Esophagus squamous epithelium (tissue), 4 donors: ENCODE data around the gene SH3GLB2.

Experiments used
- POLR2A ChIP-seq, 4 donors: fragments of 450-650 bp; IDR thresholded peaks; one replicate each; pipeline ENCODE4 v1.6.1; 2017; ENCODE audit warnings: antibody characterized with exemption in 4 of 4, mild to moderate bottlenecking in 4 of 4, moderate library complexity in 3 of 4
- TF ChIP-seq, protein P1 (sequence below), 6 experiments: fragments of 450-650 bp in 4 of 6; fragments of 200-600 bp in 2 of 6; sonication (generic) in 2 of 6; IDR thresholded peaks; one replicate each; pipeline ENCODE4 v1.5.1; 2016 to 2019; ENCODE audit warnings: antibody characterized with exemption in 6 of 6, mild to moderate bottlenecking in 4 of 6, moderate library complexity in 4 of 6

DNA sequence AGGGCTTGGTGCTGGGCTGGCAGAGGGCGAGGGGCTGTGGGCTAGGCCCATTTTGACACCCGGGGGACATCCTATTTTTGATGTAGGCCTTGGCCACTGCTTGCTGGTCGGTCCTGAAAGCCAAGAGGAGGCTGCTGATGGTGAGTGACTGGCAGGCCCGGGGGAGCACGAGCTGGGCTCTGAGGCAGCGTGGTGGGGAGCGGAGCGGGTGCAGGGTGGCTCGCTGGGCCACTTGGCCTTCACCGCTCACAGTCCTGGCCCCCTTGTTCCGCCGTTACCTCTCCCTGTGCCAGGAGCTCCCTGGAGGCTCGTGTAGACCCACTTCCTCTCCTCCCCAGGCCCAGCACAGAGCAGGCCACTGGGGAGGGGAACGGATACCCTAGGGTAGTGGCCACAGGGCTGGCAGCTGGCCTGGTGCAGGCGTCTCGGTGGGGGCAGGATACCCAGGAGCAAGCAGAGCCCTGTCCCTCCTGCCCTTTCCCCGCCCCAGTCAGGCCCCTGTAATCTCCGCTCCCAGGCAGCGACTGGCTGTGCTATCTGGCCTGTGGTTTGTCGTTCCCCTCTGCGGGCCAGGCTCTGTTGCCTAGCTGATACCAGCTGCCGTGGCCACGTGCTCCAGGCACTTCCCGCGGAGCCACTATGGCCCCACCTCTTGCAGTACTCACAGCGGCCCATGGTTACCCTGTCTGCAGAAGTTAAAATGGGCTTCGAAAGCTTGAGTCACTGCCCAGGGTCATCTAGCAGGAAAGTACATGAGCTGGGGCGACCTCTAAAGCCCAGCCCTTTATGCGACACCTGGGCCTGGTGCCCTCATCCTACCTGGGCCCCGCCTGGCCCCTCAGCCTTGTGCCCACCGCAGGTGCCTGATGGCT is 41.1 kb upstream of the SH3GLB2 start:
- TF ChIP-seq, protein P1, sequence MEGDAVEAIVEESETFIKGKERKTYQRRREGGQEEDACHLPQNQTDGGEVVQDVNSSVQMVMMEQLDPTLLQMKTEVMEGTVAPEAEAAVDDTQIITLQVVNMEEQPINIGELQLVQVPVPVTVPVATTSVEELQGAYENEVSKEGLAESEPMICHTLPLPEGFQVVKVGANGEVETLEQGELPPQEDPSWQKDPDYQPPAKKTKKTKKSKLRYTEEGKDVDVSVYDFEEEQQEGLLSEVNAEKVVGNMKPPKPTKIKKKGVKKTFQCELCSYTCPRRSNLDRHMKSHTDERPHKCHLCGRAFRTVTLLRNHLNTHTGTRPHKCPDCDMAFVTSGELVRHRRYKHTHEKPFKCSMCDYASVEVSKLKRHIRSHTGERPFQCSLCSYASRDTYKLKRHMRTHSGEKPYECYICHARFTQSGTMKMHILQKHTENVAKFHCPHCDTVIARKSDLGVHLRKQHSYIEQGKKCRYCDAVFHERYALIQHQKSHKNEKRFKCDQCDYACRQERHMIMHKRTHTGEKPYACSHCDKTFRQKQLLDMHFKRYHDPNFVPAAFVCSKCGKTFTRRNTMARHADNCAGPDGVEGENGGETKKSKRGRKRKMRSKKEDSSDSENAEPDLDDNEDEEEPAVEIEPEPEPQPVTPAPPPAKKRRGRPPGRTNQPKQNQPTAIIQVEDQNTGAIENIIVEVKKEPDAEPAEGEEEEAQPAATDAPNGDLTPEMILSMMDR (IDR thresholded peaks at IDR 0.05) = no peak
- no peak for TF ChIP-seq POLR2A (IDR thresholded peaks at IDR 0.05)
